B cell (primary cell): ENCODE measurements around the gene ERBB2. TPM values are rescaled to one million over a fixed set of nuclear protein-coding genes. Genes with fewer than 3 reads are reported as not detected.
"Not testable (repeated sequence)": the region's sequence is repeated elsewhere in the genome, so short reads cannot be mapped to it uniquely, and the experiment has no call there.

Experiments
- ATAC-seq: fragments of 200-7000 bp; cut with Tn5 transposase; one replicate; pipeline ENCODE4 v1.10.0; 2021; ENCODE audit warnings: low read depth, mild to moderate bottlenecking, moderate number of reproducible peaks, moderate library complexity
- CTCF ChIA-PET: fragments of 350-600 bp; sonication (Branson Sonifier 250); formaldehyde crosslinking; loops from one replicate; lab custom pipeline; 2021; ENCODE audit warnings: antibody characterized with exemption, inconsistent platforms; lab: Charles Lee
- POLR2A ChIA-PET: fragments of 350-600 bp; sonication (Branson Sonifier 250); formaldehyde crosslinking; loops from one replicate; lab custom pipeline; 2021; ENCODE audit warnings: antibody characterized with exemption; lab: Charles Lee
- DNase-seq: peaks from one replicate; pipeline ENCODE4 v3.0.0; 2013
- H2AFZ ChIP-seq: 2 replicates; pipeline ENCODE4 v1.6.1; 2012; ENCODE audit warnings: mild to moderate bottlenecking, low read depth, low read length; ENCODE audit not compliant: insufficient read depth, poor library complexity, severe bottlenecking
- H3K27ac ChIP-seq, 2 donors: 1 replicate in 1 of 2; 2 replicates in 1 of 2; pipeline ENCODE4 v1.5.1; 2012 to 2013; ENCODE audit warnings: low read length in 2 of 2, mild to moderate bottlenecking in 2 of 2, moderate library complexity in 1 of 2
- H3K27me3 ChIP-seq, 4 experiments: fragments of 200-600 bp in 1 of 4; sonication (generic) in 1 of 4; replicated peaks in 1 of 4; 1 replicate in 2 of 4; 2 replicates in 2 of 4; pipeline versions ENCODE4 v1.6.1 to v1.7.0; 2013 to 2016; ENCODE audit warnings: low read length in 3 of 4, mild to moderate bottlenecking in 2 of 4, mixed read lengths in 1 of 4, moderate library complexity in 1 of 4; ENCODE audit not compliant: insufficient read depth in 4 of 4, control insufficient read depth in 3 of 4; ENCODE audit errors: control extremely low read depth in 1 of 4
- H3K36me3 ChIP-seq, 2 experiments: replicated peaks in 1 of 2; 1 replicate in 1 of 2; 2 replicates in 1 of 2; pipeline versions ENCODE4 v1.6.1 to v1.7.1; 2013; ENCODE audit warnings: low read length in 1 of 2; ENCODE audit not compliant: insufficient read depth in 2 of 2, control insufficient read depth in 1 of 2; ENCODE audit errors: control extremely low read depth in 1 of 2, extremely low read depth in 1 of 2
- H3K4me1 ChIP-seq, 2 donors: fragments of 200-600 bp in 1 of 2; sonication (generic) in 1 of 2; 1 replicate in 1 of 2; 2 replicates in 1 of 2; pipeline versions ENCODE4 v1.5.1 to v1.6.1; 2013 to 2017; ENCODE audit warnings: low read length in 2 of 2; ENCODE audit not compliant: control insufficient read depth in 2 of 2, insufficient read depth in 2 of 2
- H3K4me2 ChIP-seq: replicated peaks from 2 replicates; pipeline ENCODE3; 2012; ENCODE audit warnings: mild to moderate bottlenecking, low read depth, low read length; ENCODE audit not compliant: poor library complexity, severe bottlenecking
- H3K4me3 ChIP-seq, 5 experiments: fragments of 200-600 bp in 1 of 5; sonication (generic) in 1 of 5; 1 replicate in 3 of 5; 2 replicates in 2 of 5; pipeline versions ENCODE4 v1.5.1 to v1.7.0; 2011 to 2016; ENCODE audit warnings: low read length in 4 of 5, mild to moderate bottlenecking in 4 of 5, low read depth in 2 of 5, control low read depth in 1 of 5, moderate library complexity in 1 of 5; ENCODE audit not compliant: insufficient read depth in 1 of 5; ENCODE audit errors: control extremely low read depth in 1 of 5, extremely low read depth in 1 of 5
- H3K79me2 ChIP-seq: fragments of 200-600 bp; sonication (generic); one replicate; pipeline ENCODE4 v1.6.0; 2016; ENCODE audit warnings: low read length; ENCODE audit not compliant: control insufficient read depth, insufficient read depth
- H3K9ac ChIP-seq: fragments of 200-600 bp; sonication (generic); 2 replicates; pipeline ENCODE4 v1.6.1; 2017; ENCODE audit warnings: mild to moderate bottlenecking, low read length, moderate library complexity
- H3K9me3 ChIP-seq, 3 donors: one replicate each; pipeline versions ENCODE4 v1.6.1 to v1.7.1; 2013; ENCODE audit warnings: low read length in 2 of 3; ENCODE audit not compliant: control insufficient read depth in 2 of 3, insufficient read depth in 1 of 3; ENCODE audit errors: control extremely low read depth in 1 of 3
- H4K20me1 ChIP-seq: 2 replicates; pipeline ENCODE4 v1.6.0; 2012; ENCODE audit warnings: mild to moderate bottlenecking, low read length; ENCODE audit not compliant: insufficient read depth, control insufficient read depth, poor library complexity, severe bottlenecking
- H3K27ac Mint-ChIP-seq: one replicate; pipeline ENCODE4 v1.8.0; 2021; ENCODE audit warnings: mixed read lengths
- H3K27me3 Mint-ChIP-seq: one replicate; pipeline ENCODE4 v1.8.0; 2021; ENCODE audit warnings: mixed read lengths
- H3K4me1 Mint-ChIP-seq: one replicate; pipeline ENCODE4 v1.8.0; 2021; ENCODE audit warnings: mixed read lengths
- H3K4me3 Mint-ChIP-seq: one replicate; pipeline ENCODE4 v1.8.0; 2021; ENCODE audit warnings: mixed read lengths
- H3K9me3 Mint-ChIP-seq: one replicate; pipeline ENCODE4 v1.8.0; 2022; ENCODE audit warnings: mixed read lengths; ENCODE audit not compliant: insufficient read depth
- EZH2 ChIP-seq: IDR thresholded peaks from 2 replicates; pipeline ENCODE4 v1.6.1; 2012; ENCODE audit warnings: borderline replicate concordance, low read depth, mild to moderate bottlenecking, moderate library complexity, low read length; ENCODE audit not compliant: insufficient read depth, poor library complexity, severe bottlenecking
- WGBS: methylation state at CpG from one replicate; pipeline ENCODE4 v1.1.5; 2013; ENCODE audit warnings: missing lambda C conversion rate; ENCODE audit not compliant: insufficient coverage; 5-methylcytosine and 5-hydroxymethylcytosine counted together
- intact Hi-C: fragments of 100-400 bp; cut with micrococcal nuclease; formaldehyde crosslinking; loops from one replicate; pipeline ENCODE4 v1.10.0; 2022
- polyA plus RNA-seq: library from polyadenylated mRNA; depleted of rRNA; stranded (reverse); fragments of >200 nt; gene quantifications from 2 replicates; pipeline ENCODE4 v1.2.3, GENCODE V29; 2012
- total RNA-seq, 2 donors: library from RNA; stranded (reverse); fragments of 120-200 nt in 1 of 2; gene quantifications; 1 replicate in 1 of 2; 2 replicates in 1 of 2; pipeline versions ENCODE4 v1.2.3 to v1.2.4, GENCODE V29; 2013 to 2022
- TF ChIP-seq, protein P1 (sequence below): fragments of 200-600 bp; IDR thresholded peaks from one replicate; pipeline ENCODE4 v1.8.0; 2022; ENCODE audit warnings: antibody characterized with exemption, mild to moderate bottlenecking

ERBB2 gene
- total and polyA plus RNA-seq, 2 donors (not counting 1 experiment from before 2014, with no cell fraction given): 3.2 to 8.4 TPM

DNA sequence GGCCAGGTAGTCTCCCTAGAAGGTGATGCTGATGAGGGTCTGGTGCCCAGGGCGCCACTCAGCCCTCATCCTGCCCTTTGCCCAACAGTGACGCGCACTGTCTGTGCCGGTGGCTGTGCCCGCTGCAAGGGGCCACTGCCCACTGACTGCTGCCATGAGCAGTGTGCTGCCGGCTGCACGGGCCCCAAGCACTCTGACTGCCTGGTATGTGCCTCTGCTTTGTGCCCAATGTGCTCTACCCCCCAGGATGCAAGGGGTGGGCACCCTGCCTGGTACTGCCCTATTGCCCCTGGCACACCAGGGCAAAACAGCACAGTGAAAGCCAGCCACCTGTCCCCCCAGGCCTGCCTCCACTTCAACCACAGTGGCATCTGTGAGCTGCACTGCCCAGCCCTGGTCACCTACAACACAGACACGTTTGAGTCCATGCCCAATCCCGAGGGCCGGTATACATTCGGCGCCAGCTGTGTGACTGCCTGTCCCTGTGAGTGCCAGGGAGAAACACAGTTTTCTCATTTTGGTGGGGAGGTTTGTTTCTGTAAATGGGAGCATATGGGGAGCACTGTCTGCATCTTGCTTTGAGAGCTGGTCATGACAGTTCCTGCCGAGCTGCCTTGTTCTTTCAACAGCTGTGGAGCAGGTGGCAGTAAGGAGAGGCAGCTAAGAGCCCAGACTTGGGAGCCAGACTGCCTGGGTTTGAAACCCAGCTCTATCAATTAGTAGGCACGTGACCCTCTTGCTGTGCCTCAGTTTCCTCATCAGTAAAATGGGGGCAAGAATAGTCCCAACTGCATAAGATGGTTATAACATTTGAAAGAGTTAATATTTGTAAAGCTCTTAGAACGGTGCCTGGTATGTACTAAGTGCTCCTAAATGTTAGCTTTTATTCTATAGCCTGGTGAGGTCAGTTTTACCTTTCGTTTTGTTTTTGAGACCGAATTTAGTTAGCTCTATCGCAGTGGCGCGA lies 10.4 kb downstream of the ERBB2 start:
- H3K27ac ChIP-seq: no peak overlapping the region
- H3K36me3 ChIP-seq: no peaks in the 10 kb centered on the region
- no peak for ATAC-seq

DNA sequence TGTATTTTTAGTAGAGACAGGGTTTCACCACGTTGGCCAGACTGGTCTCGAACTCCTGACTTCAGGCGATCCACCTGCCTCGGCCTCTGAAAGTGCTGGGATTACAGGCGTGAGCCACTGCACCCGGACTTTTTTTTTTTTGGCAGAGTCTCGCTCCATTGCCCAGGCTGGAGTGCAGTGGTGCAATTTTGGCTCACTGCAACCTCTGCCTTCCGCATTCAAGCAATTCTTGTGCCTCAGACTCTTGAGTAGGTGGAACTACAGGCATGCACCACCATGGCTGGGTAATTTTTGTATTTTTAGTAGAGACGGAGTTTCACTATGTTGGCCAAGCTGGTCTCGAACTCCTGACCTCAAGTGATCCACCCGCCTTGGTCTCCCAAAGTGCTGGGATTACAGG lies 11.2 kb downstream of the ERBB2 start:
- H3K36me3 ChIP-seq, H3K9me3 ChIP-seq, intact Hi-C loops, H3K4me2 ChIP-seq, H3K9ac ChIP-seq, H4K20me1 ChIP-seq, H3K27me3 Mint-ChIP-seq, ATAC-seq, POLR2A ChIA-PET, H3K9me3 Mint-ChIP-seq, H2AFZ ChIP-seq, H3K4me1 Mint-ChIP-seq, DNase-seq, H3K27ac ChIP-seq, H3K4me3 Mint-ChIP-seq, H3K27ac Mint-ChIP-seq, H3K79me2 ChIP-seq, H3K27me3 ChIP-seq, H3K4me3 ChIP-seq: not testable (repeated sequence)
- WGBS: 93% methylated on average over 11 of the region's 11 CpGs
- CTCF ChIA-PET: interaction anchor here (1.1 kb wide), 1 partner anchor 57 kb away, joined by 5 read pairs; no protein-coding TSS in a partner anchor
- peaks cover 12 to 19% of the 10 kb centered on the region in 2 donors for H3K4me1 ChIP-seq

More for the DNA sequence above, 10.4 kb downstream of the ERBB2 start:
- no peaks in the 10 kb centered on the region for H3K9me3 Mint-ChIP-seq
- TF ChIP-seq, protein P1, sequence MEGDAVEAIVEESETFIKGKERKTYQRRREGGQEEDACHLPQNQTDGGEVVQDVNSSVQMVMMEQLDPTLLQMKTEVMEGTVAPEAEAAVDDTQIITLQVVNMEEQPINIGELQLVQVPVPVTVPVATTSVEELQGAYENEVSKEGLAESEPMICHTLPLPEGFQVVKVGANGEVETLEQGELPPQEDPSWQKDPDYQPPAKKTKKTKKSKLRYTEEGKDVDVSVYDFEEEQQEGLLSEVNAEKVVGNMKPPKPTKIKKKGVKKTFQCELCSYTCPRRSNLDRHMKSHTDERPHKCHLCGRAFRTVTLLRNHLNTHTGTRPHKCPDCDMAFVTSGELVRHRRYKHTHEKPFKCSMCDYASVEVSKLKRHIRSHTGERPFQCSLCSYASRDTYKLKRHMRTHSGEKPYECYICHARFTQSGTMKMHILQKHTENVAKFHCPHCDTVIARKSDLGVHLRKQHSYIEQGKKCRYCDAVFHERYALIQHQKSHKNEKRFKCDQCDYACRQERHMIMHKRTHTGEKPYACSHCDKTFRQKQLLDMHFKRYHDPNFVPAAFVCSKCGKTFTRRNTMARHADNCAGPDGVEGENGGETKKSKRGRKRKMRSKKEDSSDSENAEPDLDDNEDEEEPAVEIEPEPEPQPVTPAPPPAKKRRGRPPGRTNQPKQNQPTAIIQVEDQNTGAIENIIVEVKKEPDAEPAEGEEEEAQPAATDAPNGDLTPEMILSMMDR: no peak
- no peak for TF ChIP-seq EZH2
- Histone ChIP-seq H3K4me1 (peaks cover 12 to 19% of the 10 kb centered on the region in 2 donors), H3K4me2 (no peak overlapping the region), H3K9me3 (no peaks in the 10 kb centered on the region), H4K20me1 (no peaks in the 10 kb centered on the region), H3K4me3 (no peak overlapping the region), H2AFZ (no peak overlapping the region), H3K9ac (no peak overlapping the region), H3K27me3 (no peaks in the 10 kb centered on the region), H3K79me2 (no peaks in the 10 kb centered on the region)
- no peak for DNase-seq
- intact Hi-C loops: no loop called here
- ChIA-PET POLR2A (no interaction called here), CTCF (interaction anchor here (1.1 kb wide), 1 partner anchor 56 kb away, joined by 5 read pairs; no protein-coding TSS in a partner anchor)
- WGBS: 94% methylated on average over 17 of the region's 20 CpGs
- no peak overlapping the region for H3K4me3 Mint-ChIP-seq
- no peaks in the 10 kb centered on the region for H3K27me3 Mint-ChIP-seq
- H3K4me1 Mint-ChIP-seq: peaks cover 9% of the 10 kb centered on the region
- no peak overlapping the region for H3K27ac Mint-ChIP-seq
